GM18951 (cell line): ENCODE data around the gene BIVM.

Source experiments
- POLR2A ChIP-seq: IDR thresholded peaks from 4 replicates; pipeline ENCODE4 v1.6.1; 2011; ENCODE audit warnings: mild to moderate bottlenecking; ENCODE audit not compliant: insufficient read length, insufficient read depth; ENCODE audit errors: extremely low read depth
- in situ Hi-C: fragments of 300-500 bp; cut with MboI; formaldehyde crosslinking; loops from one replicate; pipeline ENCODE4 v1.12.0; 2022; ENCODE audit warnings: low sequenced_read_pairs, mixed read lengths, inconsistent platforms; ENCODE audit not compliant: unreplicated experiment

BIVM gene

GRCh38 chr13:102869948-102870676, 71.2 kb downstream of the BIVM start:
- in situ Hi-C loops: no loop called here
- TF ChIP-seq POLR2A: no peak

GRCh38 chr13:102870677-102871415, 71.9 kb downstream of the BIVM start:
- in situ Hi-C loops: no loop called here
- no peak for TF ChIP-seq POLR2A

- no peak for TF ChIP-seq POLR2A
- in situ Hi-C loops: no loop called here
Observed at GRCh38 chr13:102872131-102872530, 73.2 kb downstream of the BIVM start.

- no peak for TF ChIP-seq POLR2A
- in situ Hi-C loops: no loop called here
Observed at GRCh38 chr13:102872531-102872930, 73.6 kb downstream of the BIVM start.

GRCh38 chr13:102873653-102874052, 74.7 kb downstream of the BIVM start:
- in situ Hi-C loops: no loop called here
- TF ChIP-seq POLR2A: no peak

- TF ChIP-seq POLR2A: no peak
- in situ Hi-C loops: no loop called here
Observed at GRCh38 chr13:102875256-102875655, 76.3 kb downstream of the BIVM start.

GRCh38 chr13:102877303-102877702, 78.4 kb downstream of the BIVM start:
- no peak for TF ChIP-seq POLR2A
- in situ Hi-C loops: no loop called here

- in situ Hi-C loops: no loop called here
- TF ChIP-seq POLR2A: no peak
Observed at GRCh38 chr13:102878481-102878880, 79.6 kb downstream of the BIVM start.

- in situ Hi-C loops: no loop called here
- no peak for TF ChIP-seq POLR2A
Observed at GRCh38 chr13:102879793-102880499, 81.0 kb downstream of the BIVM start.

- no peak for TF ChIP-seq POLR2A
- in situ Hi-C loops: no loop called here
Observed at GRCh38 chr13:102881819-102882686, 83.1 kb downstream of the BIVM start.
